Astrocyte of the cerebellum (primary cell): ENCODE results near the gene MSMO1.
"Not testable (repeated sequence)": the region's sequence is repeated elsewhere in the genome, so short reads cannot be mapped to it uniquely, and the experiment has no call there.

Experiments
- DNase-seq: peaks from one replicate; pipeline ENCODE4 v3.0.0-alpha.2; 2011; ENCODE audit warnings: low read depth
- H3K4me3 ChIP-seq: 2 replicates; pipeline ENCODE4 v1.5.1; 2011; ENCODE audit warnings: mild to moderate bottlenecking, low read depth, low read length, moderate library complexity
- CTCF ChIP-seq: IDR thresholded peaks from 2 replicates; pipeline ENCODE4 v1.5.1; 2012; ENCODE audit warnings: low read length, low read depth, moderate library complexity, mild to moderate bottlenecking; ENCODE audit errors: missing control alignments
- in situ Hi-C: cut with HindIII; loops from 2 replicates; pipeline ENCODE4 v1.10.0; 2017; ENCODE audit warnings: low sequenced_read_pairs

Gene MSMO1

GRCh38 chr4:165336743-165337142 is 9.3 kb downstream of the MSMO1 start:
- TF ChIP-seq CTCF = no peak
- DNase-seq = no peak
- in situ Hi-C loops = no loop called here
- H3K4me3 ChIP-seq = no peak overlapping the region

DNA sequence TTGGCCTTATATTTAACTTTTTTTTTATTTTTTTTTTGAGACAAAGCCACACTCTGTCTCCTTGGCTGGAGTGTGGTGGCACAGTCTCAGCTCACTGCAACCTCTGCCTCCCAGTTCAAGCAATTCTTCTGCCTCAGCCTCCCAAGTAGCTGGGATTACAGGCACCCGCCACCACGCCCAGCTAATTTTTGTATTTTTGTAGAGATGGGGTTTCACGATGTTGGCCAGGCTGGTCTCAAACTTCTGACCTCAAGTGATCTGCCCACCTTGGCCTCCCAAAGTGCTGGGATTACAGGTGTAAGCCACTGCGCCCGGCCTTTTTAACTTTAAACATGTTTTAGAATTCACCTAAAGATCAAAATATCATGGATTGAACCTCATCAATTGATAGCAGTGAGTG is 14.9 kb downstream of the MSMO1 start:
- not testable (repeated sequence) for DNase-seq, H3K4me3 ChIP-seq
- in situ Hi-C loops = loop anchor here (5.0 to 10.0 kb wide), 2 partner anchors 122 to 205 kb away; no protein-coding TSS in a partner anchor

DNA sequence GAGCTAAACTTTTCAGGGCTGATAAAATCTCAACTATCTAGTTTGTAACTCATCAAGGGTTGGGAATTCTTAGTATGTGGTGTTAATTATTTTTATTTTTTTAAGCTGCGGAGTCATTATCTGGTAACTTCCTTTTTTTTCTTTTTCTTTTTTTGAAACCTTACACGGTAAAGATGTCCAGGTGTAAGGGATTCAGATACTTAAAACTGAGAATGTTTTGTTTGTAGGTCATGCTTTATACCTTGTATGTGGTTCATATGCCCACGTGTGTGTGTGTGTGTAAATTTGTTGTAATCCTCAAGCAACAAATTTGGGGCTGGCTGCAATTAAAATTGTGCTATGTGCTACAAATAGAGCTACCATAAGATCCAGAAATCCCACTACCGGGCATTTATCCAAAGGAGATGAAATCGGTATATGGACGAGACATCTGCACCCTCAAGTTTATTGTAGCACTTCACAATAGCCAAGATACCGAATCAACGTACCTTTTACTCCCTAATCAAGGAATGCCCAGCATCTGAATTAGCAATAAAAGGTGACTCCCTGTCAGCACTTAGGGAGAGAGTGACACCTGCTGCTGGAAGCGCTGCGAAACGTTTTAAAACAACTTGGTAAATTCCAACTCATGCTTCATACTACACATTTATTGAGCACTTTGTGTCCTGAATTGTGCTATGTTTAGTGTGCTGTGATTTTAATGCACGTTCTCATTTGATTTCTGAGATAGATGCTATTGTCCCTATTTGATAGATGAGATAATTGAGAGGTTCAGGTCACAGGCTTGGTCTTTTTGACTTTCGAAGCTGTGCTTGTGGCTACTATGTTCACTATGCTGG is 16.1 kb downstream of the MSMO1 start:
- no peak for DNase-seq
- in situ Hi-C loops = loop anchor here (5.0 to 10.0 kb wide), 2 partner anchors 121 to 206 kb away; no protein-coding TSS in a partner anchor
- TF ChIP-seq CTCF = peak; percentile 50
- no peak overlapping the region for H3K4me3 ChIP-seq

- DNase-seq = no peak
- TF ChIP-seq CTCF = peak; percentile 32
- in situ Hi-C loops = loop anchor here (10.0 kb wide), 1 partner anchor 119 kb away; no protein-coding TSS in a partner anchor
- no peak overlapping the region for H3K4me3 ChIP-seq
These were observed 18.4 kb downstream of the MSMO1 start for GRCh38 chr4:165345666-165346417.

- in situ Hi-C loops = loop anchor here (10.0 kb wide), 1 partner anchor 117 kb away; no protein-coding TSS in a partner anchor
- no peak for TF ChIP-seq CTCF
- no peak for DNase-seq
- no peak overlapping the region for H3K4me3 ChIP-seq
These were observed 20.4 kb downstream of the MSMO1 start for GRCh38 chr4:165347647-165348569.

- no peak for TF ChIP-seq CTCF
- in situ Hi-C loops = no loop called here
- DNase-seq = no peak
- no peak overlapping the region for H3K4me3 ChIP-seq
These were observed 24.1 kb downstream of the MSMO1 start for GRCh38 chr4:165351359-165352130.
